OCI-LY3 (cell line): ENCODE measurements around the gene FBXW7.

Source experiments
- H2AFZ ChIP-seq: fragments of 200-600, 300-600 bp; shearing (Covaris generic); 2 replicates; pipeline ENCODE4 v1.6.0; 2014; ENCODE audit warnings: antibody characterized with exemption, low read depth, low read length
- H3K27ac ChIP-seq: fragments of 200-600, 300-600 bp; sonication (generic); 2 replicates; pipeline ENCODE4 v1.5.1; 2014; ENCODE audit warnings: mild to moderate bottlenecking, low read length, moderate library complexity, mixed read lengths
- H3K27me3 ChIP-seq: fragments of 200-600, 300-600 bp; sonication (generic); 2 replicates; pipeline ENCODE4 v1.6.1; 2014; ENCODE audit warnings: low read depth, low read length, mixed read lengths
- H3K36me3 ChIP-seq: fragments of 200-600, 300-600 bp; sonication (generic); replicated peaks from 2 replicates; pipeline ENCODE3; 2014; ENCODE audit warnings: low read depth, low read length, mixed read lengths
- H3K4me1 ChIP-seq: fragments of 300-600, 200-600 bp; sonication (generic); 2 replicates; pipeline ENCODE4 v1.6.1; 2014; ENCODE audit warnings: low read length, mixed read lengths
- H3K4me2 ChIP-seq: fragments of 200-600, 300-600 bp; sonication (generic); 2 replicates; pipeline ENCODE4 v1.6.1; 2014; ENCODE audit warnings: low read length, mixed read lengths
- H3K4me3 ChIP-seq: fragments of 300-600, 200-600 bp; sonication (generic); 2 replicates; pipeline ENCODE4 v1.5.1; 2014; ENCODE audit warnings: antibody characterized with exemption, mild to moderate bottlenecking, low read length, moderate library complexity
- H3K79me2 ChIP-seq: fragments of 300-600, 200-600 bp; shearing (Covaris generic); 2 replicates; pipeline ENCODE4 v1.6.1; 2014; ENCODE audit warnings: mild to moderate bottlenecking, low read length, mixed read lengths
- H3K9ac ChIP-seq: fragments of 300-600, 200-600 bp; shearing (Covaris generic); 2 replicates; pipeline ENCODE4 v1.6.0; 2014; ENCODE audit warnings: mild to moderate bottlenecking, low read length, moderate library complexity
- H3K9me3 ChIP-seq: fragments of 200-600, 300-600 bp; shearing (Covaris generic); 2 replicates; pipeline ENCODE4 v1.6.1; 2014; ENCODE audit warnings: low read length, mixed read lengths; ENCODE audit not compliant: insufficient read depth
- H4K20me1 ChIP-seq: fragments of 200-600, 300-600 bp; sonication (generic); 2 replicates; pipeline ENCODE4 v1.6.1; 2016; ENCODE audit warnings: low read length, mixed read lengths; ENCODE audit not compliant: insufficient read depth
- EZH2phosphoT487 ChIP-seq: fragments of 200-600 bp; shearing (Covaris generic); IDR thresholded peaks from 2 replicates; pipeline ENCODE4 v1.6.1; 2018; ENCODE audit warnings: antibody characterized with exemption, mixed run types, low read depth
- TF ChIP-seq, protein P1 (sequence below): fragments of 200-600, 300-600 bp; sonication (generic); IDR thresholded peaks from 2 replicates; pipeline ENCODE4 v1.5.1; 2014; ENCODE audit warnings: antibody characterized with exemption, low read length, low read depth

Gene FBXW7

DNA sequence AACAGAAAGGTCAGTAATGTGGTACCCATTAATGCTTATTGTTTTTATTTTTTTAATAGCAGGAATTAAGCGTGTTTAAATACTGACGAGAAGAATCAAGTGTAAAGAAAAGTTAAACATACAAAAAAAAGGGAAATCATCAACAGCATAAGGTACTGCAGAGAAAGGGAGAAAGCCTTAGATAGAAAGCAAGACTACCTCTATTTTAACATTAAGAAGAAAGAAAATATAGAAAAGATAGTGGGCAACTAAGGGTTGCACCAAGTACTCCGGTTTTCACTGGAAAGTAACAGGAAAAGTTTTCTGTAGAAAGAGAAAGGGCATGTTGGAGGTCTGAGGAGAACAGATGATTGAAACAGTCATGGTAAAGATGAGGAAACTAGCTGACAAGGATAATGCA is 41.9 kb downstream of the FBXW7 start:
- peaks cover 87% of the 10 kb centered on the region for H4K20me1 ChIP-seq
- peaks cover 100% of the 10 kb centered on the region for H3K79me2 ChIP-seq

DNA sequence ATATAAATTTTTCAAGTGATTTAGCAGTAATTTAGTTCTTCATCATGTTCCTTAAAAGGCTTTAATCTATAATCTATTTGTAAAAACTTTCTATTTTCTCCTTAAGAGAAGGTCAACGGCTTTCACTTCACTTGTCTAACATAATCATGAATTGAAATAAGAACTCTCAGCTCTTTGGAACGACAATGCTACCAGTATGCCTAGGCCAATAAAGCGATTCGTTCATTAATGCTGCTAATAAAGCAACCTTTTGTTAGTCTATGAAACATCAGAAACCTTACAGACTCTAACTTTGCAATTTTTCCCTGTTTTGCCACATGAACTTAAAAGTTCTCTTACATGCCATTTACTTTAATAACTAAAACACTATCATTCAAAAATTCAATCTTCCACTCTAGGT is 47.6 kb downstream of the FBXW7 start:
- peaks cover 83% of the 10 kb centered on the region for H4K20me1 ChIP-seq
- peaks cover 100% of the 10 kb centered on the region for H3K79me2 ChIP-seq
- H3K9me3 ChIP-seq, result no peaks in the 10 kb centered on the region
- H2AFZ ChIP-seq, result no peak overlapping the region
- no peak overlapping the region for H3K4me3 ChIP-seq
- TF ChIP-seq, protein P1, sequence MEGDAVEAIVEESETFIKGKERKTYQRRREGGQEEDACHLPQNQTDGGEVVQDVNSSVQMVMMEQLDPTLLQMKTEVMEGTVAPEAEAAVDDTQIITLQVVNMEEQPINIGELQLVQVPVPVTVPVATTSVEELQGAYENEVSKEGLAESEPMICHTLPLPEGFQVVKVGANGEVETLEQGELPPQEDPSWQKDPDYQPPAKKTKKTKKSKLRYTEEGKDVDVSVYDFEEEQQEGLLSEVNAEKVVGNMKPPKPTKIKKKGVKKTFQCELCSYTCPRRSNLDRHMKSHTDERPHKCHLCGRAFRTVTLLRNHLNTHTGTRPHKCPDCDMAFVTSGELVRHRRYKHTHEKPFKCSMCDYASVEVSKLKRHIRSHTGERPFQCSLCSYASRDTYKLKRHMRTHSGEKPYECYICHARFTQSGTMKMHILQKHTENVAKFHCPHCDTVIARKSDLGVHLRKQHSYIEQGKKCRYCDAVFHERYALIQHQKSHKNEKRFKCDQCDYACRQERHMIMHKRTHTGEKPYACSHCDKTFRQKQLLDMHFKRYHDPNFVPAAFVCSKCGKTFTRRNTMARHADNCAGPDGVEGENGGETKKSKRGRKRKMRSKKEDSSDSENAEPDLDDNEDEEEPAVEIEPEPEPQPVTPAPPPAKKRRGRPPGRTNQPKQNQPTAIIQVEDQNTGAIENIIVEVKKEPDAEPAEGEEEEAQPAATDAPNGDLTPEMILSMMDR, result no peak
- no peak for TF ChIP-seq EZH2phosphoT487
- no peaks in the 10 kb centered on the region for H3K27me3 ChIP-seq
- no peaks in the 10 kb centered on the region for H3K36me3 ChIP-seq
- no peak overlapping the region for H3K9ac ChIP-seq
- peak overlapping the region; percentile 16 for H3K4me2 ChIP-seq
- no peak overlapping the region for H3K27ac ChIP-seq
- H3K4me1 ChIP-seq, result peaks cover 61% of the 10 kb centered on the region

More for the DNA sequence above, 41.9 kb downstream of the FBXW7 start:
- no peaks in the 10 kb centered on the region for H3K36me3 ChIP-seq
- H3K27ac ChIP-seq, result no peak overlapping the region
- H3K9me3 ChIP-seq, result no peaks in the 10 kb centered on the region
- H3K4me2 ChIP-seq, result no peak overlapping the region
- H3K4me3 ChIP-seq, result no peak overlapping the region
- H3K9ac ChIP-seq, result no peak overlapping the region
- H2AFZ ChIP-seq, result no peak overlapping the region
- H3K4me1 ChIP-seq, result peaks cover 37% of the 10 kb centered on the region
- no peak for TF ChIP-seq EZH2phosphoT487
- TF ChIP-seq, protein P1, result no peak
- H3K27me3 ChIP-seq, result no peaks in the 10 kb centered on the region

DNA sequence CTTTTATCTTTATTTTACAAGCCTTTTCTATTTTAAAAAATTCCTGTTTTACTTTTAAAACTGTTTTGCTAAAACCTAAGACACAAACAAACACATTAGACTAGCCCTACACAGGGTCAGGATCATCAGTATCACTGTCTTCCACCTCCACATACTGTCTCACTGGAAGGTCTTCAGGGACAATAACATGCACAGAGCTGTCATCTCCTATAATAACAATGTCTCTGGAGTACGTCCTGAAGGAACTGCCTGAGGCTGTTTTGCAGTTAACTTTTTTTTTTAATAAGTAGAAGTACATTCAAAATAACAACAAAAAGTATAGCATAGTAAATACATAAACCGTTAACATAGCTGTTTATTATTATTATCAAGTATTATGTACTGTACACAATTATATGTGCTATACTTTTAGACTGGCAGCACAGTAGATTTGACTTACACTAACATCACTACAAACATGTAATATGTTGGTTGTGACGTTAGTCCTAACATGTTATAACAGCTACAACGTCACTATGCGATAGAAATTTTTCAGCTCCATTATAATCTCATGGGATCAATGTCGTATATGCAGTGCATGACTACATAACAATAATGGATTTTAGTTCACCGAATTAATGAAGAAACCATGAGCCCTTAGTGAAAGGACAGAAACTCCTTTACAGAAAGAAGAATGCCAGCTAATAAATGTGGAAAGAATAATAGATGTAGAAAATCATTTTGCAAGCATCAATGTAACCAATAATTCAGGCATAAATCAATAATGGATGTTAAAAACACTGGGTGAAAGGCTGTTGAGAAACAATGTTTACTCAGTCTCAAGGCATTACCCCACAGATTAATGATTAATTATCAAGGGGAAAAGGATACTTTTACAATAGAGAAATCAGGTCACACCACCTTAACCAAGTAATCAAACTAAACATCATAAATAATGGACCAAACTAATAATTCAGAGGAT is 49.2 kb downstream of the FBXW7 start:
- no peaks in the 10 kb centered on the region for H3K9me3 ChIP-seq
- H3K9ac ChIP-seq, result peak overlapping the region; percentile 7; the same call in 1 of the 2 replicates
- H2AFZ ChIP-seq, result no peak overlapping the region
- H3K36me3 ChIP-seq, result peaks cover 8% of the 10 kb centered on the region
- H3K4me2 ChIP-seq, result peak overlapping the region; percentile 74
- peaks cover 61% of the 10 kb centered on the region for H3K4me1 ChIP-seq
- peak overlapping the region; percentile 41 for H3K27ac ChIP-seq
- H3K79me2 ChIP-seq, result peaks cover 98% of the 10 kb centered on the region
- TF ChIP-seq EZH2phosphoT487, result no peak
- TF ChIP-seq, protein P1, result no peak
- peak overlapping the region; percentile 51 for H3K4me3 ChIP-seq
- no peaks in the 10 kb centered on the region for H3K27me3 ChIP-seq
- peaks cover 76% of the 10 kb centered on the region for H4K20me1 ChIP-seq

DNA sequence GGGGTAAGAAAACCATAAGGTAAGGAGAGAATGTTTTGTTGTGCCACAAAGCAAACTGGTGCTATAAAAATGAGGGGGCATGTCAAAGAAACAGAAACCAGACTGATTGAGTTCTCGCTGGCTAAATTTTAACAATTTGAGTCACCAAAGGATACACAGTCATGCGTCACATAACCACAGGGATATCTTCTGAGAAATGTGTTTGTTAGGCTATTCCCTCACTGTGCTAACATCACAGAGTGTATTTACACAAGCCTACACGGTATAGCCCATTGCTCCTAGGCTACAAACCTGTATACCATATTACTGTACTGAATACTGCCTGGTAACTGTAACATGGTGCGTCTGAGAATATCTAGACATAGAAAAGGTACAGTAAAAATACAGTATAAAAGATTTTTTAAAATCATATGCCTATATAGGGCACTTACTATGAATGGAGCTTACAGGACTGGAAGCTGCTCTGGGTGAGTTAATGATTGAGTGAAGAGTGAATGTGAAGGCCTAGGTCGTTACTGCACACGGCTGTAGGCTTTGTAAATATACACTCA is 50.1 kb downstream of the FBXW7 start:
- peaks cover 57% of the 10 kb centered on the region for H3K4me1 ChIP-seq
- H3K79me2 ChIP-seq, result peaks cover 98% of the 10 kb centered on the region
- peak overlapping the region; percentile 51 for H3K4me3 ChIP-seq
- H4K20me1 ChIP-seq, result peaks cover 73% of the 10 kb centered on the region
- H3K27me3 ChIP-seq, result no peaks in the 10 kb centered on the region
- peak overlapping the region; percentile 41 for H3K27ac ChIP-seq
- H3K4me2 ChIP-seq, result peak overlapping the region; percentile 74
- H2AFZ ChIP-seq, result no peak overlapping the region
- peaks cover 14% of the 10 kb centered on the region for H3K36me3 ChIP-seq
- H3K9ac ChIP-seq, result no peak overlapping the region; the same call in 1 of the 2 replicates
- no peaks in the 10 kb centered on the region for H3K9me3 ChIP-seq
- TF ChIP-seq, protein P1, result no peak
- no peak for TF ChIP-seq EZH2phosphoT487
